ENCODE results near the gene RBMS2.
A peak's percentile ranks its signal among the peaks of the same experiment; 100 is the strongest.

Gene RBMS2

DNA sequence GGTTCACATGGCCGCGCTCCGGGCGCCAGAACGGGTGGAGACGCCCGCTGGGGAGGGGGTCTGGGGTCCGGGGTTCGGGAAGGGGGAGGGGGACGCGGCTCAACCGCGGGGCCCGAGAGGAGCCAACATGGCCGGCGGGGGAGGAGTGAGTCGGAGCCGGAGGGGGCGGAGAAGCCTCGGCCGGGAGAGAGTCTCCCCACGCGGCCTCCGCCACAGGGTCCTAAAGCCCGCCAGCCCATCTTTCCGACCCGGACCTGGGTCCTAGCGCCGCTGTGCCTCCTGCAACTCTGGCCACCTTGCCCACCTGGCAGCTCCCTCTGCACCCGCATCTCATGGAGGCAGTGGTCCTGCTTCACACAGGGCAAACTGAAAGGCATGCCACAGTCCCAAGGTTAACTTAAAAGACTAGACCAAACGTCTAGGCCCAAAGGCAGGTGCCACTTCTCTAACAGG lies 108.6 kb downstream of the RBMS2 start, which contains the start of gene BAZ2A:
TSS of gene BAZ2A (minus strand) at position 147 of the 453 bp plus-strand sequence. CDS start 12,796 bp downstream, outside the sequence.
- peak; percentile 68; the same call in 1 of the 2 replicates for TF ChIP-seq EP300 (IDR thresholded peaks at IDR 0.05; ENCODE audit: borderline replicate concordance)
- TF ChIP-seq NFIC (IDR thresholded peaks at IDR 0.05): peak; percentile 61
- TF ChIP-seq TEAD4 (IDR thresholded peaks at IDR 0.05): peak; percentile 62
- TF ChIP-seq EGR1 (IDR thresholded peaks at IDR 0.05): peak; percentile 71
- no peak; the same call in 1 of the 2 replicates for TF ChIP-seq ZBTB7A (IDR thresholded peaks at IDR 0.05; ENCODE audit: low read depth)
- peak; percentile 58; the same call in 1 of the 2 replicates for TF ChIP-seq TAF1 (IDR thresholded peaks at IDR 0.05; ENCODE audit: low read depth)
- peak; percentile 55; the same call in 1 of the 2 replicates for TF ChIP-seq CEBPB (IDR thresholded peaks at IDR 0.05)
- TF ChIP-seq, protein P1, sequence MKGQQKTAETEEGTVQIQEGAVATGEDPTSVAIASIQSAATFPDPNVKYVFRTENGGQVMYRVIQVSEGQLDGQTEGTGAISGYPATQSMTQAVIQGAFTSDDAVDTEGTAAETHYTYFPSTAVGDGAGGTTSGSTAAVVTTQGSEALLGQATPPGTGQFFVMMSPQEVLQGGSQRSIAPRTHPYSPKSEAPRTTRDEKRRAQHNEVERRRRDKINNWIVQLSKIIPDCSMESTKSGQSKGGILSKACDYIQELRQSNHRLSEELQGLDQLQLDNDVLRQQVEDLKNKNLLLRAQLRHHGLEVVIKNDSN (IDR thresholded peaks at IDR 0.05): peak; percentile 67
- TF ChIP-seq TCF12 (IDR thresholded peaks at IDR 0.05; ENCODE audit: low read depth): peak; percentile 78; the same call in 1 of the 2 replicates
- TF ChIP-seq CREB1 (IDR thresholded peaks at IDR 0.05; ENCODE audit: low read depth): peak; percentile 38; the same call in 1 of the 2 replicates
- TF ChIP-seq, protein P2, sequence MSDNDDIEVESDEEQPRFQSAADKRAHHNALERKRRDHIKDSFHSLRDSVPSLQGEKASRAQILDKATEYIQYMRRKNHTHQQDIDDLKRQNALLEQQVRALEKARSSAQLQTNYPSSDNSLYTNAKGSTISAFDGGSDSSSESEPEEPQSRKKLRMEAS (IDR thresholded peaks at IDR 0.05): peak; percentile 91
- TF ChIP-seq, protein P3, sequence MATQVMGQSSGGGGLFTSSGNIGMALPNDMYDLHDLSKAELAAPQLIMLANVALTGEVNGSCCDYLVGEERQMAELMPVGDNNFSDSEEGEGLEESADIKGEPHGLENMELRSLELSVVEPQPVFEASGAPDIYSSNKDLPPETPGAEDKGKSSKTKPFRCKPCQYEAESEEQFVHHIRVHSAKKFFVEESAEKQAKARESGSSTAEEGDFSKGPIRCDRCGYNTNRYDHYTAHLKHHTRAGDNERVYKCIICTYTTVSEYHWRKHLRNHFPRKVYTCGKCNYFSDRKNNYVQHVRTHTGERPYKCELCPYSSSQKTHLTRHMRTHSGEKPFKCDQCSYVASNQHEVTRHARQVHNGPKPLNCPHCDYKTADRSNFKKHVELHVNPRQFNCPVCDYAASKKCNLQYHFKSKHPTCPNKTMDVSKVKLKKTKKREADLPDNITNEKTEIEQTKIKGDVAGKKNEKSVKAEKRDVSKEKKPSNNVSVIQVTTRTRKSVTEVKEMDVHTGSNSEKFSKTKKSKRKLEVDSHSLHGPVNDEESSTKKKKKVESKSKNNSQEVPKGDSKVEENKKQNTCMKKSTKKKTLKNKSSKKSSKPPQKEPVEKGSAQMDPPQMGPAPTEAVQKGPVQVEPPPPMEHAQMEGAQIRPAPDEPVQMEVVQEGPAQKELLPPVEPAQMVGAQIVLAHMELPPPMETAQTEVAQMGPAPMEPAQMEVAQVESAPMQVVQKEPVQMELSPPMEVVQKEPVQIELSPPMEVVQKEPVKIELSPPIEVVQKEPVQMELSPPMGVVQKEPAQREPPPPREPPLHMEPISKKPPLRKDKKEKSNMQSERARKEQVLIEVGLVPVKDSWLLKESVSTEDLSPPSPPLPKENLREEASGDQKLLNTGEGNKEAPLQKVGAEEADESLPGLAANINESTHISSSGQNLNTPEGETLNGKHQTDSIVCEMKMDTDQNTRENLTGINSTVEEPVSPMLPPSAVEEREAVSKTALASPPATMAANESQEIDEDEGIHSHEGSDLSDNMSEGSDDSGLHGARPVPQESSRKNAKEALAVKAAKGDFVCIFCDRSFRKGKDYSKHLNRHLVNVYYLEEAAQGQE (IDR thresholded peaks at IDR 0.05; ENCODE audit: low read depth): no peak
- peak; percentile 26; the same call in 1 of the 2 replicates for TF ChIP-seq RAD21 (IDR thresholded peaks at IDR 0.05; ENCODE audit: low read depth)
- no peak for TF ChIP-seq FOXM1 (IDR thresholded peaks at IDR 0.05; ENCODE audit: borderline replicate concordance, low read depth)
- TF ChIP-seq YY1 (IDR thresholded peaks at IDR 0.05; ENCODE audit: low read depth): peak; percentile 91

DNA sequence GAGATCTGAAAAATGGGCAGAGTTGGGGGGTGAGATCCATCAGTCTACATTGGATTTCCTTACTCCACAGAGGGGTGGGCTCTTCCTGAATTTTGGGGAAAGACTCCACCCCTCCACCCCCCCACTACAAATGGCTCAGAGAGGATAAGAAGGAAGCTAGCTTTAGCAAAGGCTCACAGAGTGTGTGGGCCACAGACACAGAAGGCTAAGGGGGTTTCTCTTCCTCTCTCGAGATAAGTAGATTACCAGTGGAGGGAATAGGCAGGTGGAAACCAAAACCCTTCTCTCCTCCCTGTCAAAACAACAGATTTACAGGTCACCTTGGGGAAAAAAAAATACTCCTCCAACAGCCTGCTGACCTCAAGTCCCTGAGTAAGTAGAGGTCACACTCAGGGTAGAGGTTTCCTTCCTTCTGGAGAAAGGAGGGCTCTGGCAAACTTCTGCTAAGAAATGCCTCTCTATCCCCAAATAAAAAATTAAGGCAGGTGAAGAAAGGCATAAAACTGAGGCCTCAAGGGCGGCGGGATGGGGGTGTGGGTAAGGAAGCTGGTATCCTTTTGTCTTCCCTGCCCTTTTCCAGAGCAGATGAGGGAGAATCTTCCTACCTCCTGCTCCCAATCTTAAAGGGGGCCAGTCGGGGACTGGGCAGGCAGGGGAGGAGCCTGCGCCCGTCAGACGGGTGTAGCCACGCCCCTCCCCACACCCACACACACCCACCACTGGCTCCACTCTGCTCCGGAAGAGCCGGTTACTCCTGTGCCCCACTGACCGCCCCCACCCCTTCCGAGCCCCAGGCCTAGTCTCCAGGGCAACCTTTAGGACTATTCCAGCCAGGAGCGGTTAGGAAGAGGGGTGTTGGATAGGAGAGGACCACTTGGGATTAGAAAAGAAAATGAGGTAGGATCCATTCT lies 110.4 kb downstream of the RBMS2 start:
- TF ChIP-seq, protein P2 (IDR thresholded peaks at IDR 0.05): peak; percentile 12; the same call in 1 of the 2 replicates
- peak; percentile 89 for TF ChIP-seq EGR1 (IDR thresholded peaks at IDR 0.05)
- no peak for TF ChIP-seq CEBPB (IDR thresholded peaks at IDR 0.05)
- peak; percentile 76; the same call in 1 of the 2 replicates for TF ChIP-seq ZBTB7A (IDR thresholded peaks at IDR 0.05; ENCODE audit: low read depth)
- TF ChIP-seq CREB1 (IDR thresholded peaks at IDR 0.05; ENCODE audit: low read depth): no peak

DNA sequence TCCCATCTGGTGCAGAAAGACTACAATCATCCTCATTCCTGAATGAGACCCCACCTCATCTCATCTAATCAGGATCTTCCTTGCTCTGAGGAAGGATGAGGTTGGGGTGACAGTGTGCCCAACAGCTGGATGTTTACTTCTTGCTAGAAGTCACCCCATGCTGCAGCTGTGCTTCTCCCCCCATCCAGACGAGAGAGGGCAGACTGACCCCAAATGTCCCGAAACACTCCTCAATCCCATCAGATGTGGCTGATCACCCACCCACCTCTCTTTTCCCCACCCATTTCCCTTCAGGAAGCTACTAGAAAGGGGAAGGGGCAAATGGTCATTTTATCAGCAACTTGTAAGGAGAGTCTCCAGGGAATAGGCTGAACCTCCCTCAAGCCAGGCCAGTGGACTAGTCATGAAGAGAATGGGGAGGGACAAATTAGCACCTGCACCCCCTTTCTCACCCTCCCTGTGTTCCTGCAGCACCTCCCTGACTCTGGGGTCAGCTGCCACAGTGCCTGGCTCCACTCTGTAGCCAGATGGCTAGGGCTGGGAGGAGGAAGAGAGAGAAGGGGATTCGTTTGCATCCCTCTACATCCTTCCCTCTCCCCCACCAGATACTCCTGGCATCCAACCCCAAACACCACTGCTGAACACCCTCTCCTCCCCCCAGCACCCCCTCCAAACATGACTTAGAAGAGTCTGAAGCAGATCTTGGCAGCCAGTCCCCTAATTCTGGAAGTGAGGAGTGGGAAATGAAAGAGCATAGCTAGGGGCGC lies 111.3 kb downstream of the RBMS2 start:
- TF ChIP-seq YY1 (IDR thresholded peaks at IDR 0.05; ENCODE audit: low read depth) (no peak), TCF12 (IDR thresholded peaks at IDR 0.05; ENCODE audit: low read depth) (no peak), TEAD4 (IDR thresholded peaks at IDR 0.05) (no peak), CREB1 (IDR thresholded peaks at IDR 0.05; ENCODE audit: low read depth) (no peak), EP300 (IDR thresholded peaks at IDR 0.05; ENCODE audit: borderline replicate concordance) (no peak), RAD21 (IDR thresholded peaks at IDR 0.05; ENCODE audit: low read depth) (no peak)

DNA sequence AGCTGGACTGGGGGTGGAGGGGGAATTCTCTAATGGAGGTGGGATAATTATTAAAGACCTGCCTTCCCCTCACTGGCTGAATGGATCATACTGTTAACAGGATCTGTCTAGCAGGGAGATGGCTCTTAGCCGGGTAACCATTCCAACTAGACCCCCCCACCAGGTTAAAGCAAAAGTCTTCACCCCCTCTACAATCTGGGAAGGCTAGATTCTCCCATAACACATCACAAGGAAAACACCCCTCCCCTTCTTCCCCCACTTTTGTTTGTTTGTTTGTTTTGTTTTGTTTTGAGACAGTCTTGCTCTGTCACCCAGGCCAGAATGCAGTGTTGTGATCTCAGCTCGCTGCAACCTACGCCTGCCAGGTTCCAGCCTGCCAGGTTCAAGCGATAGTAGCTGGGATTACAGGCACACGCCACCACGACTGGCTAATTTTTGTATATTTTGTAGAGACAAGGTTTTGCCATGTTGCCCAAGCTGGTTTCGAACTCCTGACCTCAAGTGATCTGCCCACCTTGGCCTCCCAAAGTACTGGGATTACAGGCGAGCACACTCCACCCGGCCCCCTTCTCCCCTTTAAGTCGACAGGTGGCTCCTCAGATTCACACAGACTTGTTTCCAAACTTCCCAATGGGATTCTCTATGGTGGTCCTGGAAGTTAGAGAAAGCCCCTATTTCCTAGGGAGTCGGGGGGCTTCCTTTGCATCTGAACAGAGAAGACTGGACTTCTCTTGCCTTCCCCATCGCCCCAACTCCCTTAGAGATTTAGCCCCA lies 112.0 kb downstream of the RBMS2 start:
- TF ChIP-seq, protein P1 (IDR thresholded peaks at IDR 0.05): no peak
- TF ChIP-seq RAD21 (IDR thresholded peaks at IDR 0.05; ENCODE audit: low read depth) (no peak), YY1 (IDR thresholded peaks at IDR 0.05; ENCODE audit: low read depth) (no peak), ZBTB7A (IDR thresholded peaks at IDR 0.05; ENCODE audit: low read depth) (no peak; the same call in 1 of the 2 replicates), FOXM1 (IDR thresholded peaks at IDR 0.05; ENCODE audit: borderline replicate concordance, low read depth) (no peak), TCF12 (IDR thresholded peaks at IDR 0.05; ENCODE audit: low read depth) (no peak), TAF1 (IDR thresholded peaks at IDR 0.05; ENCODE audit: low read depth) (no peak), EGR1 (IDR thresholded peaks at IDR 0.05) (no peak), NFIC (IDR thresholded peaks at IDR 0.05) (no peak), CEBPB (IDR thresholded peaks at IDR 0.05) (no peak)
- TF ChIP-seq, protein P3 (IDR thresholded peaks at IDR 0.05; ENCODE audit: low read depth): no peak
- TF ChIP-seq, protein P2 (IDR thresholded peaks at IDR 0.05): no peak

Measured in Ishikawa (cell line).